Heart right ventricle (tissue), 16 donors: ENCODE measurements around the gene VAPB. TPM values are rescaled to one million over a fixed set of nuclear protein-coding genes. Genes with fewer than 3 reads are reported as not detected.
"Not testable (repeated sequence)": the region's sequence is repeated elsewhere in the genome, so short reads cannot be mapped to it uniquely, and the experiment has no call there.

ENCODE experiments used
- ATAC-seq, 8 donors: fragments of 200-7000 bp; cut with Tn5 transposase; one replicate each; pipeline ENCODE4 v1.9.1; 2020; ENCODE audit warnings: mild to moderate bottlenecking in 8 of 8, moderate library complexity in 8 of 8, moderate number of reproducible peaks in 1 of 8
- DNase-seq, 2 donors: peaks; one replicate each; pipeline ENCODE4 v3.0.0-alpha.2; 2020
- H3K27ac ChIP-seq, 10 donors: fragments of 200-600 bp; sonication (generic) in 2 of 10; one replicate each; pipeline versions ENCODE4 v1.5.0 to v1.8.0; 2020 to 2022; ENCODE audit warnings: mild to moderate bottlenecking in 3 of 10
- H3K27me3 ChIP-seq, 7 donors: fragments of 200-600 bp; one replicate each; pipeline ENCODE4 v1.8.0; 2021 to 2022; ENCODE audit warnings: mild to moderate bottlenecking in 2 of 7
- H3K36me3 ChIP-seq, 9 donors: fragments of 200-600 bp; sonication (generic) in 1 of 9; one replicate each; pipeline versions ENCODE4 v1.5.0 to v1.8.0; 2020 to 2022; ENCODE audit warnings: mild to moderate bottlenecking in 2 of 9
- H3K4me1 ChIP-seq, 9 donors: fragments of 200-600 bp; sonication (generic) in 1 of 9; one replicate each; pipeline versions ENCODE4 v1.5.0 to v1.8.0; 2020 to 2022; ENCODE audit warnings: mild to moderate bottlenecking in 4 of 9
- H3K4me3 ChIP-seq, 10 donors: fragments of 200-600 bp; sonication (generic) in 2 of 10; one replicate each; pipeline versions ENCODE4 v1.5.0 to v1.8.0; 2020 to 2022; ENCODE audit warnings: mild to moderate bottlenecking in 7 of 10, moderate library complexity in 2 of 10
- H3K9me3 ChIP-seq, 11 donors: fragments of 200-600 bp in 10 of 11; sonication (generic) in 2 of 11; one replicate each; pipeline versions ENCODE4 v1.5.0 to v1.8.0; 2013 to 2022; ENCODE audit warnings: mild to moderate bottlenecking in 2 of 11, control low read depth in 1 of 11, moderate library complexity in 1 of 11
- CTCF ChIP-seq, 9 donors: fragments of 200-600 bp; sonication (generic) in 2 of 9; IDR thresholded peaks; one replicate each; pipeline versions ENCODE4 v1.5.0 to v1.8.0; 2021 to 2022; ENCODE audit warnings: antibody characterized with exemption in 9 of 9, mild to moderate bottlenecking in 5 of 9, moderate library complexity in 1 of 9
- WGBS, 2 donors: extraction: QIAGEN DNeasy Blood & Tissue Kit; methylation state at CpG; one replicate each; pipeline ENCODE4 v1.1.7; 2013; ENCODE audit warnings: inconsistent platforms in 1 of 2; 5-methylcytosine and 5-hydroxymethylcytosine counted together
- intact Hi-C, 10 donors: fragments of 100-400 bp; cut with DNase I; formaldehyde crosslinking; loops; one replicate each; pipeline versions ENCODE4 v1.11.1 to v1.14.2; 2022
- polyA plus RNA-seq, 2 donors: library from polyadenylated mRNA; stranded (reverse); fragments of 200-250 nt; gene quantifications; one replicate each; pipeline ENCODE4 v1.2.3, GENCODE V29; 2013
- total RNA-seq, 10 donors: library from RNA; stranded (reverse); fragmentation: NEBNext Ultra II Directional in 3 of 10; extraction: Animal tissue kit (Norgen Biotek cat#: 25700) in 3 of 10; gene quantifications; one replicate each; pipeline versions ENCODE4 v1.2.1 to v1.2.4, GENCODE V29; 2021 to 2023
- donor health status: Arrhythmogenic right ventricular cardiomyopathy.
- donor health status: ischemic (EF 13 %, LVEDD 7.1; RV severe dilation, severe dysfunction).
- donor health status: healthy with polysubstance abuse.
- donor health status: DM: no; HTN: yes; CAD: no.
- donor health status: DM: no; HTN: no; CAD: no.
- donor health status: ischemic (EF 25% LVEDD 6.9; RV normal size, moderate dysfunction).
- donor health status: ischemic (EF 25% LVEDD 5.7; RV mildly dilated, moderate dysfunction).
- donor health status: healthy.
- donor health status: DM: yes; HTN: yes; CAD: no.
- donor health status: Ischemic cardiomyopathy.
- donor health status: ischemic (EF 35%, LVEDD 5.7; RV mildly dilated, moderate dysfunction).
- donor health status: nonischemic (EF 11% LVEDD 7.7; RV severe dilation, severe dysfunction).
- donor health status: DM: yes; HTN: yes; CAD: no.
- donor health status: PGD.
- donor health status: ischemic (EF 29% LVEDD 5.4; RV normal size, mild dysfunction).
- donor health status: nonischemic (EF 23%, LVEDD 6.1; RV moderate dilation, normal function).

Gene VAPB
- total and polyA plus RNA-seq, 12 donors: 20.8 to 89.9 (median 69.8) TPM

- WGBS, 2 donors: 94% methylated on average over 4 of the region's 4 CpGs
These were observed 26.1 kb upstream of the VAPB start for GRCh38 chr20:58362970-58363369.

GRCh38 chr20:58366866-58367265, 22.2 kb upstream of the VAPB start:
- no peaks in the 10 kb centered on the region for H3K9me3 ChIP-seq
- no peak for ATAC-seq
- no peak overlapping the region for H3K4me3 ChIP-seq

More at GRCh38 chr20:58362970-58363369, 26.1 kb upstream of the VAPB start:
- Histone ChIP-seq H3K9me3 (no peaks in the 10 kb centered on the region), H3K27me3 (no peaks in the 10 kb centered on the region), H3K4me1 (peaks cover 0 to 15% (median 11%) of the 10 kb centered on the region in 9 donors), H3K4me3 (no peak overlapping the region), H3K27ac (no peak overlapping the region), H3K36me3 (peaks cover 0 to 92% (median 0%) of the 10 kb centered on the region in 9 donors)
- DNase-seq (no peak), ATAC-seq (no peak)
- no peak for TF ChIP-seq CTCF (IDR thresholded peaks at IDR 0.05)
- intact Hi-C loops: no loop called here

DNA sequence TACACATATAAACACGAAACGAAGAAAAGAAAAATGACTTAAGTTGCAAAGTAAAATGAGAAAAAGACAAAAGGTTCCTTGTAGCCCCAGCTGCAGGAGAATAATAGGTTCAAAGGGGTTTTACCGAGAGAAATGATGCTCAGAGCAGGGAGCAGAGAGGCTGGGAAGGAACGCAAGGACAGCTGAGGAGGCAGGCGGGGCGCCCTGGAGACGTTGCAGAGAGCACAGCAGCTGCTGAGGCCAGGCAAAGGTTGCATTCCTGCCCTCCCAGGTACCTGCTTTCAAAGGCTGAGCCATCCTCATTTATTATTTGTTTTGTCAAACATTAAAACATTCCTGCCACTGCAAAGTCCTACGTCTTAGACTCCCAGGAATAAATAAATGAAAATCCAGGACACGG, 16.2 kb upstream of the VAPB start:
- no peak overlapping the region for H3K27ac ChIP-seq
- 70 to 71% methylated on average over 9 of the region's 9 CpGs for WGBS, 2 donors

More at GRCh38 chr20:58366866-58367265, 22.2 kb upstream of the VAPB start:
- WGBS, 2 donors: 86 to 90% methylated on average over 3 of the region's 3 CpGs
- Histone ChIP-seq H3K4me1 (no peaks in the 10 kb centered on the region), H3K36me3 (peaks cover 0 to 60% (median 0%) of the 10 kb centered on the region in 9 donors), H3K27ac (no peak overlapping the region), H3K27me3 (no peaks in the 10 kb centered on the region)
- no peak for TF ChIP-seq CTCF (IDR thresholded peaks at IDR 0.05)
- DNase-seq: no peak
- intact Hi-C loops: no loop called here

DNA sequence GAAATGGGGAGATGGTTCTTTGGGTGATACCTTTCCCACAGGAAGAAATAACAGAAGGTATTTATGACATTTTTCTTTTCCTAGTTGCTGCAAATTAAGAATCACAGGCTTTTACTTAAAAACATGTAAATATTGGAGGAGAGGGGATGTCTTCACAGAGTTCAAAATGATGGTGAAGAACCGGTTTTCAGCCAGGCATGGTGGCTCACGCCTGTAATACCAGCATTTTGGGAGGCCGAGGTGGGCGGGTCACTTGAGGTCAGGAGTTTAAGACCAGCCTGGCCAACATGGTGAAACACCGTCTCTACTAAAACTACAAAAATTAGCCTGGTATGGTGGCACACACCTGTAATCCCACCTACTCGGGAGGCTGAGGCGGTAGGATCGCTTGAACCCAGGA, 15.7 kb upstream of the VAPB start:
- ATAC-seq, H3K27ac ChIP-seq, H3K36me3 ChIP-seq, H3K4me3 ChIP-seq, H3K4me1 ChIP-seq, H3K9me3 ChIP-seq, DNase-seq, intact Hi-C loops: not testable (repeated sequence)
- peaks cover 0 to 17% (median 7%) of the 10 kb centered on the region in 7 donors for H3K27me3 ChIP-seq
- 93 to 96% methylated on average over 8 of the region's 8 CpGs for WGBS, 2 donors

More for the DNA sequence above, 16.2 kb upstream of the VAPB start:
- DNase-seq (no peak), ATAC-seq (no peak)
- TF ChIP-seq CTCF (IDR thresholded peaks at IDR 0.05): no peak
- Histone ChIP-seq H3K36me3 (peaks cover 0 to 8% (median 0%) of the 10 kb centered on the region in 9 donors), H3K27me3 (peaks cover 0 to 12% (median 5%) of the 10 kb centered on the region in 7 donors), H3K4me1 (no peaks in the 10 kb centered on the region), H3K9me3 (no peaks in the 10 kb centered on the region), H3K4me3 (no peak overlapping the region)
- intact Hi-C loops: no loop called here

GRCh38 chr20:58374027-58374850, 14.8 kb upstream of the VAPB start:
- DNase-seq: no peak
- intact Hi-C loops: no loop called here
- no peak for TF ChIP-seq CTCF (IDR thresholded peaks at IDR 0.05)
- H3K27me3 ChIP-seq: peaks cover 0 to 21% (median 7%) of the 10 kb centered on the region in 7 donors
- H3K27ac ChIP-seq: no peak overlapping the region
- 75 to 76% methylated on average over 19 of the region's 19 CpGs for WGBS, 2 donors
- ATAC-seq: no peak
- H3K36me3 ChIP-seq: no peaks in the 10 kb centered on the region
- H3K4me3 ChIP-seq: no peak overlapping the region
- no peaks in the 10 kb centered on the region for H3K9me3 ChIP-seq
- H3K4me1 ChIP-seq: no peaks in the 10 kb centered on the region
